Activated naive CD4-positive, alpha-beta T cell (primary cell): ENCODE data around the gene DMRT2.

ENCODE experiments used
- DNase-seq, 4 experiments: peaks; one replicate each; lab custom pipeline; 2025; lab: John Stamatoyannopoulos, UW

The DMRT2 gene

GRCh38 chr9:1047591-1048230, 2.4 kb upstream of the DMRT2 start:
- no peak for DNase-seq

DNA sequence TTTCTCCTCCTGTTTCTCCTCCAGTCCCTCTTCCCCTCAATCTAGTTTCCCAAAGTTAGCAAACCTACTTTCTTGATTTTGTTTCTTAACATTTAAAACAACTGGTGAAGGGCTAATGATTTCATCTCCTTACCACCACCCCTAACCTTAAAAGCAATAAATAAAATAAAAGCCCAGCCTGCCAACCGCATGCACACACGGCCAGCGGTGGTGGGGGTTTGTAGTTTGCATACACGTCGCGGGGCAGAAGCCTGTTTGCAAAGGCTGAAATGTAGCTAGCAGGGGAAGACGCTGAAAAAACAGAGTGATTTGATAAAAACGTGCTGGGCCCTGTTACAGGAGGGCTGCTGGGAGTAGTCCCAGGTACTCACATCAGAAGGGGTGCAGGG, 1.9 kb upstream of the DMRT2 start:
- DNase-seq: no peak

DNA sequence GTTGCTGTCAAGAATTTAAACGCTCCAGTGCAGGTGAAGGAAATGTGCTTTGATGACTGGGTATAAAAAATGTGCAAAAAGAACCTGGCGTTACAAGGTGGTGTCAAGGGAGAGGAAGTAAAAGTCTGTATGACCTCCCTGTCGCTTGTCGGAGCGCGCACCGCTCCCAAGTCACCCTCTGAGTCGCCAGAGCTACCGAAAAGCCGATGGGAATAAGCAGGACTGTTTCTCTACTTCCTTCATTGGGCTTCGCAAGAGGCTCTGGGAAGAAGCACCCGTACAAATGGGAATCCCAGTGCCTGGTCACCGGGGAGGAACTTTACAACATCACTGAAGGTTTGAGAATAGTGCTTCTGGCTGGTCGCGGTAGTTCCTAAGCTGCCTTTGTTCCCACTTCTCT, 1.3 kb upstream of the DMRT2 start:
- DNase-seq: no peak

DNA sequence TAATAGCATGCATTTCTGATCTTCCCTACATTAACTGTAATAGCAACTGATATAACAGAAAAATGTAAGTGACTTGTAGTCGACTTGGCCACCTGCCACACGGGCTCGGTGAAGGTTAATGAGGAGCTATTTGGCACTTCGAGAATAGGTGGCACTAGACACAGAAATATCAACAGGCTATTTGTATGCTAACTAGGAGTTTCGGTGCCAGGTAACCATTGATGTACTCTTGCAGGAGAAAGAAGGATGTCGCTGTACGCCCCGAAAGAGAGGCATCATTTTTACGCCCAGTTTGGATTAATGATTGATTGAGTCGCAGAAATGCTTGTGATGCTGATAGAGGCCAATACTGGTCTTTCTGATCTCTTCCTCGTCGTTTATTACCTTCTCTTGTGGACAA, 516 bp upstream of the DMRT2 start:
- no peak for DNase-seq

- no peak for DNase-seq
Measured at GRCh38 chr9:1051210-1051583, 1.0 kb downstream of the DMRT2 start.

DNA sequence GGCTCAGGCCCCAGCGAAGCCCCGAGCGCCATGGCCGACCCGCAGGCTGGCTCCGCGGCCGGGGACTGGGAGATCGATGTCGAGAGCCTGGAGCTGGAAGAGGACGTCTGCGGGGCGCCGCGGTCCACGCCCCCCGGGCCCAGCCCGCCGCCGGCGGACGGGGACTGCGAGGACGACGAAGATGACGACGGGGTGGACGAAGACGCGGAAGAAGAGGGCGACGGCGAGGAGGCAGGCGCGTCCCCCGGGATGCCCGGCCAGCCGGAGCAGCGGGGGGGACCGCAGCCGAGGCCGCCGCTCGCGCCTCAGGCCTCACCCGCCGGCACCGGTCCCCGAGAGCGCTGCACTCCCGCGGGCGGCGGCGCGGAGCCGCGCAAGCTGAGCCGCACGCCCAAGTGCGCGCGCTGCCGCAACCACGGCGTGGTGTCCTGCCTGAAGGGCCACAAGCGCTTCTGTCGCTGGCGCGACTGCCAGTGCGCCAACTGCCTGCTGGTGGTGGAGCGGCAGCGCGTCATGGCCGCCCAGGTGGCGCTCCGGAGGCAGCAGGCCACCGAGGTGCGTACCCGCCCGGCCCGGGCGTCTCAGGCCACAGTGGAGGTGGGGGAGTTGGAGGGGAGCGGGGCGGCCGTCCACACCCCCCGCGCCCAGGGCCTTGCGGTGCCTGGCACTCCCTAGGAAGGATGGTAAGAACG, 1.6 kb downstream of the DMRT2 start:
- no peak for DNase-seq

DNA sequence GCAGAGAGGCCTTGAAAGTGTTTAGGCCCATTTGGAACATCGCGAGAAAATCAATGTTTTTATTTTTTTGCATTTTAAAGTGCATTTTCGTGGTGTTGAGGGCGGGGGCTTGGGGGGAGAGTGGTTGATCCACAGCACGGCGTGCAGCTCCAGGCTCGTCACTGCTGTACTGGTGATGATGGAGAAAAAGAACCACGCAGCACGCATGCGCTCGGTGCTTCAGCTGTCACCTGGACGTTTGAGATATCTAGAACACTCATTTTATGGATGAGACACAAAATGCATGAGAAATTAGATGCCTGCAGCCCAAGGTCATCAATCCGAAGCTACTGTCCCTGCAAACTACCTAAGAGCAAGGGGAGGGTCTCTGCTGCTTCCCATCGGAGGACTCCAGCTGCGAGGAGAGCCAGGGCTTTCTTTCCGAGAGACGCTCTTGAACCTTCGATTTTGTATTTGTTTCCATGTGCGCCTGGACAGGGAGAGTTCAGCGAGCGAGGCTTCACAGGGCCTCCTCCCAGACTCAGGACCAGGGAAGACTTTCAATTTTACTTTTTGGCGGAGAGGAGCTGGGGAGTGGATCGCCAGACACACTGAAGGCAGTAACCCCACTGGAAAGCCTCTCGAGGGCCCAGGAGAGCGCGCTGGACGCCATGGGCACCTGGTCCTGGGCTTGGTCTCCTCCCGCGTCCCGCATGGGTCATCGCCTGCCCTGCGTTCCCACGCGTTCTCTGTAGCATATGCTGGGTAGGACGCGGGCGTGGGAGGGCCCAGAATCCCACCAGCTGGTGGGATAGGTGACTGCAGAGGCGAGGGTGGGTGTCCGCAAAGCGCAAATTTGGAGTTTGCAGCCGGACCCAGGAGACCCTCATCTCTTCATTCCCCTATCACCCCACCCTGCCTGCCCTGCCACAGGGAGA, 2.5 kb downstream of the DMRT2 start:
- no peak for DNase-seq

DNA sequence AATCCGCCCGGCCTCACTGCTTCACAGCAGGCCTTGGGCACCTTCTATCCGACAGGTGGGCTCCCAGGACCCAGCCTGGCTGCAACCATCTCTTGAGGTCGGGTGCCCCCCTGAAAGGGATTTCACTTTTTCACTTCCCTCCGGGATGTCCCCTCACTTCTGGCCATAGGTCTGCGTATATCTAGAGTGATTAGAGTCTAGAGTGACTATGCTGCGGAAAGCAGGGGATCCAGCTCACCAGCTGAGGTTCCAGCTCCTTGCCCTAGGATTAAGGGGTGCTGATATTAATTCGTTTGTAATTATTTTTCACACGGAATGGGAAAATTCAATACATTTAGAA, 3.1 kb downstream of the DMRT2 start:
- no peak for DNase-seq

DNA sequence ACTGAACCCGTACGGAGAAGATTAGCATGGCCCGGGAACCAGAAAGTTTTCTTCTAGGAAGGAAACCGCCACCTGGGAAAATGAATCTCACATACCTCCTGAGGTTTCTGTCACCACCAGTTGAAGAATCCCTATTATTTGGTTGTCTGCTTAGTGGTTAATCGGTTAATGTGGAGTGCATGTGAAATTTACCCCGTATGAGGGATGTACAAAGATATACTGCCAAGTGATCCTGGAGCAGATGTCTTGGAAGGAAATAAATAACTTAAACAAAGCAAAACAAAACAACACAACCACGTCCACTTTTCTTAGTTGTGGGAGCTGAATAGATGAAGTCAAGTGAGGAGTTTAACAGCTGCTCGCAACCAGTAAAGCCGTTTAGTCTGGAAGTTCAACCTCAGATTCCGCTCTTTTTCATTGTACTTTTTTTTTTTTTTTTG, 3.8 kb downstream of the DMRT2 start:
- no peak for DNase-seq

DNA sequence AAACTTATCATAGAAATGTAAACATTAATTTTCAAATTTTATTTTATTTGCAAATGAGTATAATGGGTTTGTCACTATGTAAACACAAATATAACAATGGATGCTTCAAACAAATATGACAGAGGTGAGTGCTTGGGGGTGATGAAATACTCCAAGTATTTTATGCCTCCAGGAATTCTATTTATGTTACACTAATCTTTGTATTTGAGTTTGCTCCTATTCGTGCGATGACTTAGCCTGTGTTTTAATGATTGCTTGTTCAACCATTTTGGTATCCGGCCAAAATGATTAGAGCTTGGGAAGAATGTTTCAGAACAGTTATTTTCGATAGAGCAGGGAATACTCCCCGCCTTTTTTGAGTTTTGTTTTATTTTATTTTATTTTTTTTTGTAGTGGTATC, 5.0 kb downstream of the DMRT2 start:
- no peak for DNase-seq

DNA sequence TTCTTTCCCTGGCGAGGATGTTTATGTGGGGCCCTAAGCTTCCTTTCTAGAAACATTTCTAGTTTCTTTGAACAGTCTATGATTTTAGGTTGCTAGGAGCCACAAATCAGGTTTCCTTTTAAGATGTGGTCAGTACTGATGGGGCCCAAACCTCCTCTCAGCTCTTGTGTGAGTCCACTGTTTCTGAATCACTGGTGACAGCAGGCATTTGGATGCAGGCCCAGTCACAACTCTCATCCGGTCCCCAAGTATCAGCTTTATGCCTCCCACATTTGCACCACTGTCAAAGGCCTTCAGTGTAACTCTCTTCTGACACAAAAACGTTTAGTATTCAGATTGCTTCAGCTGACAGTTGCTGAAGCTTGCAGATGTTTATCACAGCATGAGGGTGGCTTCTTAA, 7.8 kb downstream of the DMRT2 start:
- no peak for DNase-seq

DNA sequence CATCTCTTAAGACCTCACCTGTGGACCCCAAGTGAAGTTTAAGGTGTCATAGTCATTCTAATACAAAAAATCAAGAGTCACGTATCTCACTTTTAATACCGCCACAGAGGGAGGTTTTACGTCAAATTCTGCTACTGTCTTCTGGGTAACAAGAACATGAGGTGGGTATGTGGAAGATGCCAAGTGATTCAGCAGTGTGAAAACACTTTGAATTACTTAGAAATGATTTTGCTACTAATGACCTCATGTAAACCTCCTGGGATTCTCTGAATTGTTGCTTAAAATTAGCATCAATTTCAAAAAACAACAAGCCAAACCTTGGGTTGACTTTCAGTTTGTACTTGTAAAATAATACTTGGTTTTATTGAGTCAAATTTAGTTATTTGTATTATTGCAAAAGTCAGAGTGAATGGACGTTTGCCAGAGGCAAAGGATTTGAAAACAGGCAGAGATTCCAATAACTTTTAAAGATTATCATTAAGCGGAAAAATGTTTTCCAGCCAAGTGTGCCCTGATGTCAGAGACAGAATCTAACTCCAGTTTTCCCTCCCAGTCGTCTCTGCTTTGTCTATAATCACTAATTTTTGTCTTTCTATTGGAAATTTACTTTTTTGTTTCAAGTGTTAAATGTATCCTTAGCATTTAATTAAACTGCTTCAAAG, 8.8 kb downstream of the DMRT2 start:
- DNase-seq: no peak

- DNase-seq: no peak
Measured at GRCh38 chr9:1065130-1065529, 15.0 kb downstream of the DMRT2 start.

DNA sequence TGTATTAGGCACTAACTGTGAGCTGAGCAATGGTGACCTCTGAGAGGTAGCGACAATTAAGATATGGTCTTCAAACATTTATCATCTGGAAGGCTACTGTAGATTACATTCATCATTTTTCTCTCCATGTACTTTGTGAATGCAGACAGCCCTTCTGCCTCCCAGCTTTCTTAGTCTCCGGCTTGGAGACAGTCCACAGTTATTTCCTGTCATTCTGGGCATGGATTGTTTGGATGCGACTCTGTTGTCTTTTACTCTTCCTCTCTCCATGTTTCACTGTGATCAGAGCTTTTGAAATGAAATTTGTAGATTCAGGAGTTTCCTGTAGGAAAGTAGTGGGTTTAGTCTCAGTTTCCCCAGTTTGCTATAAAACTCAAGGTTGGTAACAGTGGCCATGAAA, 20.5 kb downstream of the DMRT2 start:
- DNase-seq: no peak

DNA sequence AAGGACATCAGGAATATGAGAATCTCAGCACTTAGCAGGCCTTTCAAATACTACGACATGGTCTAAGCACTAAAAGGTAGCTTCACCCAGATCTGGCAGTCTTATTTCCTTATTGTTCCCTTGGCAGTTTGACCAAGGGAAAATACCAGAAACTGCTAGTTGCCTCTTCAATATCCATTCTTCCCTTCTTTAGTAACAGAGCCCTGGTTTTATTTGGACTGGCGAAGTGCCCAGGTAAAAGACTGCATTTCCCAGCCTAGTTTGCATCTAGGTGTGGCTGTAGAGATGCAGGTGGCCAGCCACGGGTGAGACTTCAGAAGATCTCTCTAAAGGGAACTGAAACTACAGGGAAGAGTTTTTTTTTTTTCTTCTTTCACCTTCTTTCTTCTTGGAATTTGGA, 21.6 kb downstream of the DMRT2 start:
- no peak for DNase-seq

GRCh38 chr9:1073497-1073896, 23.3 kb downstream of the DMRT2 start:
- DNase-seq: no peak

DNA sequence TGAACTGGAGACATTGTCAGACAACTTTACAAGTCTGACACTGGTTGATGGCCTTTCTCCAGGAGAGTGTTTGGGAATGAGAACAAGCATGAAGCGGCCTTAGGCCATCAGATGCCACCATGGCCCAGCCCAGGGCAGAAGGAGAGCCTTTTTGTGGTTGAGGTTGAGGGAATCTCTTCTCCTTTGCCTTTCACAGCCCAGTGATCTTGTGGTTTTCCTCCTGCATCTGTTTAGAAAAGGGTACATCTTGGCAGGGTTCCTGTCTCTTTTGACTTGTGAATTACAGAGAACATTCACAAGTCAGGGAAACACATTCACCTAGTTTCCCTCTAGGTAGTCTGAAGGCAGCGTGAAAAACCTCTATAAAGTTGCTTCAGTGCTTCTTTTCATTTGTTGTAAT, 27.5 kb downstream of the DMRT2 start:
- DNase-seq: no peak

- no peak for DNase-seq
Measured at GRCh38 chr9:1083325-1083913, 33.3 kb downstream of the DMRT2 start.

DNA sequence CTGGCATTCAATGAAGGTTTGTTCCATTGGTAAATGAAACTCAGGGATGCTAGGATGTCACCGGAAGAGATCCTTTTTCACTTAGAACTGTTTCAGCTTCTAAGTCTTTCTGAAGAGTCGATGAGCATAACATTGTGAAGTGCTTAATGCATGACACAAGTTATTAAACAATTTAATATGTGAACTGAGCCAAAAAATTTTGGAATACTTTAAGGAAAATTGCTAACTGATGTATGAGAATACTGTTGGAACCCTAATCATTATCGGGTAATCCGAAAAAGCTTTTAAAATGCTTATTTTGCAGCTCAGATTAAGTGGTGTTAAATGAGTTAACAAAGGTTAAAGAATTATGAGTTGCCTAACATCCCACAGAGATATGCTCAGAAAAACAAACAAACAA, 34.9 kb downstream of the DMRT2 start:
- DNase-seq: no peak

DNA sequence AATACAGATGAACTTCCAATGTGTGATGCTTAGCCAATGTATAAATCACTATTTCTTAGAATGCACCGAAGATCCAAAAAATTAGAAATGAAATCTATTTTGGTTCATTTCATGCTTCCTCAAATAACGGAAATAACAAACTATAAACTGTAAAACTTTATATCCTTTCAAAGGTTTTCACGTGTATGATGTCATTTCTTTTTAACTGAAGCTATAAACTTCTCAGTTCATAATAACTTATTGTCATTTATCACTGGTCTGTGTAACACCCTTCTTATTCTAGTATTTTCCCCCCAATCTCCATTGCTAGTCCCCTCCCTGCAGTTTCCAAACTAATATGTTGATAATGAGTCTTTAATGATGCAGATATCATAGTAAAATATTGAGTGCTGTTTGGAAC, 36.4 kb downstream of the DMRT2 start:
- no peak for DNase-seq

DNA sequence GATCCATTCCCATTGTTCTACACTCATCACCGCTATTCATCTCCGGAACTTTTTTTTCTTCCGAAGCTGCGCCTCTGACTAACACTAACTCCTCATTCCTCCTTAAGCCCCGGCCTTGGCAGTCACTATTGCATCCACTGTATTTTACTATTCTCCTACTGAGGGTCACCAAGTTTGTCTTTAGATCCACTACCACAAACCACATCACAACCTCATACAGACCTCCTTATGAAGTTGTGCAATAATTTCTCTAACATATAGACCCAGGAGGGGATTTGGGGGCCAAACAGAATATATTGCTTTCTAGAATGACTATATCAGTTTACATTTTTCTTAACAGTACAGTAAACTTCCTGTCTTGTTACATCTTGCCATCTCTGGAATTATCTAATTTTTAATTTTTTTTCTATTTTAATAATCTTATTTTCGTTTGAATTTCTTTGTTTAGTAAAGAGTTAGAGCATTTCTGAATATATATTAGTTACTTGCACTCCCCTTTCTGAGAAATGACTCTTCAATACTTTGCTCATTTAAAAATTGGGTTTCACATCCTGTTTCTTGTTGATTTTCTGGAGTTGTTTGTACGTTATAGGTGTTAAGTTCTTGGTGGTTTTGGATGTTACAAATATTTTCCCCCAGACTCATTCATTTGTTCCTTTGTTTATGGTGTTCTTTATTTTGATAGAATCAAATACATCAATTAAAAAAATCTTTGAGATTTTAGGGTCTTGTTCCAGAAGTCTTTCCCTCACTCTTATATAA, 37.1 kb downstream of the DMRT2 start:
- no peak for DNase-seq

GRCh38 chr9:1094749-1095148, 44.6 kb downstream of the DMRT2 start:
- no peak for DNase-seq
